Loucy (cell line): ENCODE measurements around the gene KRT86.

ENCODE experiments used
- H2AFZ ChIP-seq: fragments of 200-600 bp; sonication (generic); 2 replicates; pipeline ENCODE4 v1.6.0; 2016; ENCODE audit warnings: antibody characterized with exemption, mild to moderate bottlenecking, low read length, moderate library complexity
- H3F3A ChIP-seq: fragments of 200-600 bp; 2 replicates; pipeline ENCODE4 v1.6.0; 2016; ENCODE audit warnings: antibody characterized with exemption, low read depth, mild to moderate bottlenecking
- H3K27me3 ChIP-seq: fragments of 200-600 bp; sonication (generic); 2 replicates; pipeline ENCODE4 v1.6.1; 2014; ENCODE audit warnings: low read length, mild to moderate bottlenecking; ENCODE audit not compliant: insufficient read depth, poor library complexity, severe bottlenecking
- H3K36me3 ChIP-seq: fragments of 200-600 bp; sonication (generic); 2 replicates; pipeline ENCODE4 v1.6.1; 2016; ENCODE audit warnings: low read length; ENCODE audit not compliant: insufficient read depth
- H3K4me1 ChIP-seq: fragments of 200-600 bp; sonication (generic); 2 replicates; pipeline ENCODE4 v1.5.1; 2014; ENCODE audit warnings: low read length, mild to moderate bottlenecking; ENCODE audit not compliant: insufficient read depth, poor library complexity, severe bottlenecking
- H3K4me2 ChIP-seq: fragments of 200-600 bp; sonication (generic); 2 replicates; pipeline ENCODE4 v1.6.0; 2014; ENCODE audit warnings: antibody characterized with exemption, low read length, low read depth, mild to moderate bottlenecking; ENCODE audit not compliant: poor library complexity, severe bottlenecking
- H3K4me3 ChIP-seq: fragments of 200-600 bp; sonication (generic); 2 replicates; pipeline ENCODE4 v1.5.1; 2014; ENCODE audit warnings: low read length, mild to moderate bottlenecking, mixed read lengths; ENCODE audit not compliant: poor library complexity, severe bottlenecking
- H3K79me2 ChIP-seq: fragments of 200-600 bp; sonication (generic); 2 replicates; pipeline ENCODE4 v1.6.1; 2014; ENCODE audit warnings: low read length; ENCODE audit not compliant: insufficient read depth
- H3K9ac ChIP-seq: fragments of 200-600 bp; sonication (generic); 2 replicates; pipeline ENCODE4 v1.6.0; 2014; ENCODE audit warnings: mild to moderate bottlenecking, low read depth, low read length, moderate library complexity; ENCODE audit not compliant: poor library complexity, severe bottlenecking
- H3K9me2 ChIP-seq: fragments of 200-600 bp; sonication (generic); replicated peaks from 2 replicates; pipeline ENCODE4 v1.6.1; 2016; ENCODE audit warnings: low read depth, low read length, mixed read lengths
- H3K9me3 ChIP-seq: fragments of 200-600 bp; sonication (generic); 2 replicates; pipeline ENCODE4 v1.6.1; 2014; ENCODE audit warnings: mild to moderate bottlenecking, antibody characterized with exemption, low read length, low read depth; ENCODE audit not compliant: insufficient read depth
- H4K20me1 ChIP-seq: fragments of 200-600 bp; sonication (generic); 2 replicates; pipeline ENCODE4 v1.6.0; 2014; ENCODE audit warnings: antibody characterized with exemption, low read length, mild to moderate bottlenecking; ENCODE audit not compliant: insufficient read depth, poor library complexity, severe bottlenecking
- EZH2phosphoT487 ChIP-seq: fragments of 200-600 bp; IDR thresholded peaks from 2 replicates; pipeline ENCODE4 v1.6.1; 2018; ENCODE audit warnings: antibody characterized with exemption, mild to moderate bottlenecking, moderate library complexity, borderline replicate concordance
- TF ChIP-seq, protein P1 (sequence below): fragments of 200-600 bp; sonication (generic); conservative IDR thresholded peaks from 2 replicates; pipeline ENCODE4 v1.5.1; 2014; ENCODE audit warnings: mild to moderate bottlenecking, antibody characterized with exemption, low read length

Gene KRT86

GRCh38 chr12:52327830-52328500, 53.5 kb downstream of the KRT86 start:
- no peak overlapping the region for H3K4me2 ChIP-seq
- no peaks in the 10 kb centered on the region for H3K36me3 ChIP-seq
- no peaks in the 10 kb centered on the region for H4K20me1 ChIP-seq
- no peak overlapping the region for H3K9ac ChIP-seq
- H3F3A ChIP-seq = no peaks in the 10 kb centered on the region
- no peaks in the 10 kb centered on the region for H3K9me2 ChIP-seq
- no peaks in the 10 kb centered on the region for H3K4me1 ChIP-seq
- H2AFZ ChIP-seq = no peak overlapping the region
- no peak for TF ChIP-seq EZH2phosphoT487
- TF ChIP-seq, protein P1, sequence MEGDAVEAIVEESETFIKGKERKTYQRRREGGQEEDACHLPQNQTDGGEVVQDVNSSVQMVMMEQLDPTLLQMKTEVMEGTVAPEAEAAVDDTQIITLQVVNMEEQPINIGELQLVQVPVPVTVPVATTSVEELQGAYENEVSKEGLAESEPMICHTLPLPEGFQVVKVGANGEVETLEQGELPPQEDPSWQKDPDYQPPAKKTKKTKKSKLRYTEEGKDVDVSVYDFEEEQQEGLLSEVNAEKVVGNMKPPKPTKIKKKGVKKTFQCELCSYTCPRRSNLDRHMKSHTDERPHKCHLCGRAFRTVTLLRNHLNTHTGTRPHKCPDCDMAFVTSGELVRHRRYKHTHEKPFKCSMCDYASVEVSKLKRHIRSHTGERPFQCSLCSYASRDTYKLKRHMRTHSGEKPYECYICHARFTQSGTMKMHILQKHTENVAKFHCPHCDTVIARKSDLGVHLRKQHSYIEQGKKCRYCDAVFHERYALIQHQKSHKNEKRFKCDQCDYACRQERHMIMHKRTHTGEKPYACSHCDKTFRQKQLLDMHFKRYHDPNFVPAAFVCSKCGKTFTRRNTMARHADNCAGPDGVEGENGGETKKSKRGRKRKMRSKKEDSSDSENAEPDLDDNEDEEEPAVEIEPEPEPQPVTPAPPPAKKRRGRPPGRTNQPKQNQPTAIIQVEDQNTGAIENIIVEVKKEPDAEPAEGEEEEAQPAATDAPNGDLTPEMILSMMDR = no peak
- H3K27me3 ChIP-seq = no peaks in the 10 kb centered on the region
- H3K79me2 ChIP-seq = no peaks in the 10 kb centered on the region
- no peaks in the 10 kb centered on the region for H3K9me3 ChIP-seq
- no peak overlapping the region for H3K4me3 ChIP-seq

DNA sequence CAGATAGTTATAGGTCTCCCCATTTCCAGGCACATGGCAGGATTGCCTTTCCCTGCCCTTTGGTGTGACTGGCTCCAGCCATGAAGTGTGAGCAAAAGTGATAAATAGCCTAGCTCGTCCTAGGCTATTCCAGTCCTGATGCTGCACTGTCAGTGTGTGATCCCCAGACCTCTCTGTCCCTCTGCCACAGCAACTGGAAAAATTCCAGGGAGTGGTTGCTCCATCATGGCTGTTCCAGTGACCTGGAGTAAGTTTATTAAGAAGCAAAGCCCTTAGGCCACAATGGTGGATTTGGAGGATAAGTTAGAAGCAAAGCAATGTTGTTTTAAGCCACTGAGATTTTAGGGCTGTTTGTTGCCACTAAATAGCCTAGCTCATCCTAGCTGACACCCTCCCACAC, 56.6 kb downstream of the KRT86 start:
- no peak overlapping the region for H2AFZ ChIP-seq

DNA sequence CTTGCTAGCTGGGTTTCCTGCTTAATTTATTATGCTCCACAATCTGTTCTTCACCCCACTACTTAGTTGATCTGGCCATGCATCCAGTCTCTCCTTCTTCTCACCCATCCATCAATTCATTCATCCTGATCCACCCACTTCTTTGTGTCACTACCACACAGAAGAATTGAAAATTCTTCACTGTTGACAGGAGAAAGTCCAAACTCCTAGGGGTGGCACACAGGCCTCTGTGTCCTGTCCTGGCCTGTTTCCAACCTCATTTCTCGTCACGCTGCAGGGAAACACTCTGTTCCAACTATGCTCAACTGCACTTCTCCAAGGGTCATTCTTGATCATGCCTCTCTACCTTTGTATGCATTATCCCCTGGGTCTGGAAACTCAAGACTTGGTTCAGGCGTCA, 57.4 kb downstream of the KRT86 start:
- Histone ChIP-seq H3K4me2 (no peak overlapping the region), H3K9me2 (no peaks in the 10 kb centered on the region), H3K4me1 (no peaks in the 10 kb centered on the region), H2AFZ (no peak overlapping the region), H3F3A (no peaks in the 10 kb centered on the region), H3K36me3 (no peaks in the 10 kb centered on the region), H3K4me3 (no peak overlapping the region), H4K20me1 (no peaks in the 10 kb centered on the region), H3K9ac (no peak overlapping the region), H3K27me3 (no peaks in the 10 kb centered on the region), H3K9me3 (no peaks in the 10 kb centered on the region), H3K79me2 (no peaks in the 10 kb centered on the region)
- no peak for TF ChIP-seq EZH2phosphoT487
- TF ChIP-seq, protein P1 = no peak

More for the DNA sequence above, 56.6 kb downstream of the KRT86 start:
- Histone ChIP-seq H4K20me1 (no peaks in the 10 kb centered on the region), H3K4me3 (no peak overlapping the region), H3F3A (no peaks in the 10 kb centered on the region), H3K9me2 (no peaks in the 10 kb centered on the region), H3K9ac (no peak overlapping the region), H3K36me3 (no peaks in the 10 kb centered on the region), H3K4me1 (no peaks in the 10 kb centered on the region), H3K27me3 (no peaks in the 10 kb centered on the region), H3K9me3 (no peaks in the 10 kb centered on the region), H3K4me2 (no peak overlapping the region), H3K79me2 (no peaks in the 10 kb centered on the region)
- TF ChIP-seq, protein P1 = no peak
- TF ChIP-seq EZH2phosphoT487 = no peak
